ENCODE results near the gene NCDN.

NCDN gene

DNA sequence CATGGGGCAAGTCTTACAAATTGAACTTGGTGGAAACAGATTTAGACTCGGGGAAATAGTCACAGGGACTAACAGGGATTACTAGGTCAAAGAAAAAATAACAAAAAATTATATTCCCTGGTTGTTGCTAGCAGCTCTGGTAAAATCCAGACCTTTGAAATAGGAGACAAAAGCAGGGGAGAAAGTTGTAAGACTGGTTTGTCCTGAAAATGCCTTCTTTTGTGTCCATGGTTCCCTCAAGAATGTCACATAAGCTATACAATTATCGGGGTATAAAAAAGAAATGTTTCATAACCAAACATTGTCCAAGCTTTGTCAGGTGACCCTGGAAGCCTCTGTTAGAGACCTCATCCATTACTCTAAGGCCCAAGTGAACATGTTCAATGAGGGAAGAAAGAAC lies 33.5 kb upstream of the NCDN start:
- no peak for DNase-seq (ENCODE audit: low read depth)
- TF ChIP-seq, protein P1, sequence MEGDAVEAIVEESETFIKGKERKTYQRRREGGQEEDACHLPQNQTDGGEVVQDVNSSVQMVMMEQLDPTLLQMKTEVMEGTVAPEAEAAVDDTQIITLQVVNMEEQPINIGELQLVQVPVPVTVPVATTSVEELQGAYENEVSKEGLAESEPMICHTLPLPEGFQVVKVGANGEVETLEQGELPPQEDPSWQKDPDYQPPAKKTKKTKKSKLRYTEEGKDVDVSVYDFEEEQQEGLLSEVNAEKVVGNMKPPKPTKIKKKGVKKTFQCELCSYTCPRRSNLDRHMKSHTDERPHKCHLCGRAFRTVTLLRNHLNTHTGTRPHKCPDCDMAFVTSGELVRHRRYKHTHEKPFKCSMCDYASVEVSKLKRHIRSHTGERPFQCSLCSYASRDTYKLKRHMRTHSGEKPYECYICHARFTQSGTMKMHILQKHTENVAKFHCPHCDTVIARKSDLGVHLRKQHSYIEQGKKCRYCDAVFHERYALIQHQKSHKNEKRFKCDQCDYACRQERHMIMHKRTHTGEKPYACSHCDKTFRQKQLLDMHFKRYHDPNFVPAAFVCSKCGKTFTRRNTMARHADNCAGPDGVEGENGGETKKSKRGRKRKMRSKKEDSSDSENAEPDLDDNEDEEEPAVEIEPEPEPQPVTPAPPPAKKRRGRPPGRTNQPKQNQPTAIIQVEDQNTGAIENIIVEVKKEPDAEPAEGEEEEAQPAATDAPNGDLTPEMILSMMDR (IDR thresholded peaks at IDR 0.05; ENCODE audit: low read depth, low read length, missing control alignments): no peak
- in situ Hi-C loops (cut with HindIII; ENCODE audit: low sequenced_read_pairs): no loop called here

DNA sequence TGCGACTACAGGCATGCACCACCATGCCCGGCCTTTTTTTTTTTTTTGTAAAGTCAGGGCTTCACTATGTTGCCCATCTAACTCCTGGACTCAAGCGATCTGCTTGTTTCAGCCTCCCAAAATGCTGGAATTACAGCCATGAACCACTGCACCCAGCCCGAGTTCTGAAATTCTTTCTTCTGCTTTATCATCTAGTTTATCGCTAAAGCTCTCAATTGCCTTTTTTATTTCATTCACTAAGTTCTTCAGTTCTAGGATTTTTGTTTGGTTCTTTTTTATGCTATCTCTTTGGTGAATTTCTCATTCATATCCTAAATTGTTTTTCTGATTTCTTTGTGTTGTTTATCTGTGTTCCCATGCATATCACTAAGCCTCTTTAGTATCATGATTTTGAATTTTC lies 27.4 kb upstream of the NCDN start:
- in situ Hi-C loops (cut with HindIII; ENCODE audit: low sequenced_read_pairs): loop anchor here (10.0 kb wide), 1 partner anchor 75 kb away; no protein-coding TSS in a partner anchor
- no peak for DNase-seq (ENCODE audit: low read depth)

More for the DNA sequence above, 33.5 kb upstream of the NCDN start:
- no peak overlapping the region for H3K4me3 ChIP-seq (ENCODE audit: low read depth, low read length)

DNA sequence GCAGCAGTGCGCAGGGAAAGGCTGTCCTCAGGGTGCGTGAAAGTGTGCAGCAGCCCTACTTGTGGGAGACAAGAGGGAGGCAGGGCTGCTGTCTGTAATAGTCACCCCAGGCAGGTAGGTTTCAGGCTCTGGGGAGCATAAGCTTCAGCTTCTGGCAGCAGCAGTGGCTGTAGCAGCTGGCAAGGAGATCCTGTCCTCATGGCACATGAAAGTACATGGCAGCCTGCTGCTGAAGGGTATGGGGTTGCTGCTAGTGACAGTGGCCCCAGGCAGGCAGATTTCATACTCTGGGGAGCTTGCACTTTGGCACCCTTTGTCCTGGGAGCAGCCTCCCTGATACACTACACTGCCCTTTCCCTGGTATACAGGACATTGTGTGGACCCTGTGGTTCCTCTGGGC lies 26.7 kb upstream of the NCDN start:
- in situ Hi-C loops (cut with HindIII; ENCODE audit: low sequenced_read_pairs): loop anchor here (10.0 kb wide), 1 partner anchor 76 kb away; no protein-coding TSS in a partner anchor
- no peak for DNase-seq (ENCODE audit: low read depth)
- TF ChIP-seq, protein P1 (IDR thresholded peaks at IDR 0.05; ENCODE audit: low read depth, low read length, missing control alignments): no peak
- H3K4me3 ChIP-seq (ENCODE audit: low read depth, low read length): no peak overlapping the region

More for the DNA sequence above, 27.4 kb upstream of the NCDN start:
- no peak overlapping the region for H3K4me3 ChIP-seq (ENCODE audit: low read depth, low read length)
- TF ChIP-seq, protein P1 (IDR thresholded peaks at IDR 0.05; ENCODE audit: low read depth, low read length, missing control alignments): no peak

DNA sequence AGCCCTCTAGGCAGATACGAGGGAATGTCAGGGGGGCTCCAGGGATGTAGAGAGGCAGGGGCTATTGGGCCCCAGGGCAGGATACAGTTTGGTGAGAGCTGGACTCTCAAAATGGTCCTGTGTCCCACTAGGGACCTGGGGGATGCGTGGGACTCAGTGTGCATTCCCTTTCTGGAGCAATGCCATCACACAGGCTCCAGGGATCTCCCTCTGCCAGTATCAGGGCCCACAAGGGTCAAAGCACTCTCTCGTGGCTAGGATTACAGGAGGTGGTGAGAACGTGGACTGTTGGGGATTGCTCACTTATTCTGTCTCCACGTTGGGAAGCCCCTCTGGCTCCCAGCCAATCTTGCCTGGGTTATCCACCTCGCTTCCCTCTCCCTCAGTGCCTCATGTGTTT lies 26.2 kb upstream of the NCDN start:
- no peak for DNase-seq (ENCODE audit: low read depth)
- H3K4me3 ChIP-seq (ENCODE audit: low read depth, low read length): no peak overlapping the region
- in situ Hi-C loops (cut with HindIII; ENCODE audit: low sequenced_read_pairs): loop anchor here (10.0 kb wide), 1 partner anchor 77 kb away; no protein-coding TSS in a partner anchor
- TF ChIP-seq, protein P1 (IDR thresholded peaks at IDR 0.05; ENCODE audit: low read depth, low read length, missing control alignments): no peak

DNA sequence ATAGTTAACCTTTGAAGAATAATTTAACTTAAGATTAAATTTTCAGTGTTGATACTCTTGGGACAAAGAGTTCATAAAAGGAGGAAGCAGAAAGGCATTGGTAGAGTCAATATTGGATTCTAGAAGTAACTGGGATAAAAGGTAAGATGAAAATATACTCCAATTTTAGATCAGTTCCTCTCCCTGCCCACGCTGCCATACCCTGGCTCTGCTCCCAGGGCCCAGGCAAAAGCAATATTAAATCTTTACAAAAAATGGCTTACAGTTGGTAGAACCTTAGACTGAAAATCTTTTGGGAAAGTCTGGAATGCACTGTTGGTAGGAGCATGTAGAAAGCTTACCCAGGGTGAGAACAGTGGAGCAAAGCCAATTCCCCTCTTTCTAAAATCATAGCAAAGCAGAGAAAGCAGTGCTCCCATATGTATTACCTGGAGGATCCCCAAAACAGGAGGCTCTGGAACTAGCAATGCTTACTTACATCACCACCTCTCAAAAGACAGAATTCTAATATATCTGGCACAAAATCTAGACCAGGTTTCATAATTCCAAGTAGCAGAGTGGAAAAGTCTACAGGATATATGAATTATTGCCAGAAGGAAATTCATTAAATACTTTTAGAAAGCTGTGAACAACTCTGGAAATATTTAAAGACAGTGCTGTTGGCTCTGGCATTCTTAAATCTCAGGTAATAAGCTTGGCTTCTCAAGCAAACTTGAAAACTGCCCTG lies 24.9 kb upstream of the NCDN start:
- in situ Hi-C loops (cut with HindIII; ENCODE audit: low sequenced_read_pairs): loop anchor here (10.0 kb wide), 1 partner anchor 78 kb away; no protein-coding TSS in a partner anchor

DNA sequence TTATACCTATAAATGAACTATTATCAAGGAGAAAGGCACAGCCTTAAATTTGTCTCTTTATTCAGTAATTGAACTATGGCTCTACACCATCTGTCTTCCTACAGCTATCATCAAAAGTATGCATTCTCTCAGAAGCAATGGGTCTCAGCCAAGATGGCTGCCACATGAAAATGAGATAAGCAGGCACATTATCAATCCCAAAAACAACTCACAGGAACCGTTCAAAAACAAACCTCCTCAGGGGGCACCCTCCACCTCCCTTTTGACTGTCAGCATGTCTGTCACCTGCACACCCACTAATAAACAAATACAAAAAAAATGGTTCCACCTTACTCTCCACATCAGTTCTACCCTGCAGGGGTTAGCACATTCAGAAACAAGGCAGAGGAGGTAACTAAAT lies 24.0 kb upstream of the NCDN start:
- in situ Hi-C loops (cut with HindIII; ENCODE audit: low sequenced_read_pairs): loop anchor here (10.0 kb wide), 1 partner anchor 79 kb away; no protein-coding TSS in a partner anchor
- TF ChIP-seq, protein P1 (IDR thresholded peaks at IDR 0.05; ENCODE audit: low read depth, low read length, missing control alignments): no peak
- H3K4me3 ChIP-seq (ENCODE audit: low read depth, low read length): no peak overlapping the region
- DNase-seq (ENCODE audit: low read depth): no peak

More for the DNA sequence above, 24.9 kb upstream of the NCDN start:
- TF ChIP-seq, protein P1 (IDR thresholded peaks at IDR 0.05; ENCODE audit: low read depth, low read length, missing control alignments): no peak
- no peak overlapping the region for H3K4me3 ChIP-seq (ENCODE audit: low read depth, low read length)
- DNase-seq (ENCODE audit: low read depth): no peak

Measured in astrocyte of the cerebellum (primary cell).